Mucosa of descending colon (tissue), 3 donors: Measurements from ENCODE around the gene NRG2. TPM values are rescaled to one million over a fixed set of nuclear protein-coding genes. Genes with fewer than 3 reads are reported as not detected.
A peak's percentile ranks its signal among the peaks of the same experiment; 100 is the strongest.

ENCODE experiments used
- ATAC-seq: fragments of 200-7000 bp; cut with Tn5 transposase; one replicate; pipeline ENCODE4 v1.9.1; 2020; ENCODE audit warnings: mild to moderate bottlenecking, moderate library complexity
- DNase-seq, 3 donors: peaks; one replicate each; pipeline ENCODE4 v3.0.0-alpha.2; 2020
- H3K36me3 ChIP-seq: fragments of 200-600 bp; one replicate; pipeline ENCODE4 v1.8.0; 2021; ENCODE audit warnings: low read depth, mild to moderate bottlenecking
- H3K4me1 ChIP-seq: fragments of 200-600 bp; one replicate; pipeline ENCODE4 v1.8.0; 2021; ENCODE audit warnings: low read depth, mild to moderate bottlenecking
- H3K4me3 ChIP-seq: fragments of 200-600 bp; one replicate; pipeline ENCODE4 v1.8.0; 2021; ENCODE audit warnings: mild to moderate bottlenecking
- H3K9me3 ChIP-seq: fragments of 200-600 bp; one replicate; pipeline ENCODE4 v1.8.0; 2021; ENCODE audit warnings: mild to moderate bottlenecking
- intact Hi-C, 2 donors: fragments of 100-400 bp; cut with DNase I in 1 of 2; cut with micrococcal nuclease in 1 of 2; formaldehyde crosslinking; loops; one replicate each; pipeline versions ENCODE4 v1.11.0 to v1.11.1; 2022; cut with DNase I, micrococcal nuclease
- total RNA-seq, 3 donors: library from RNA; stranded (reverse); fragmentation: NEBNext Ultra II Directional in 2 of 3; extraction: Animal tissue kit (Norgen Biotek cat#: 25700) in 2 of 3; gene quantifications; one replicate each; pipeline versions ENCODE4 v1.2.1 to v1.2.4, GENCODE V29; 2021 to 2023
- TF ChIP-seq, protein P1 (sequence below): fragments of 200-600 bp; IDR thresholded peaks from one replicate; pipeline ENCODE4 v1.8.0; 2022; ENCODE audit warnings: antibody characterized with exemption, mild to moderate bottlenecking
- donor health status: DM: no; HTN: no; CAD: no; lungs with moderate emphysema.
- donor health status: DM: no; HTN: no; CAD: no.
- donor health status: DM: no; HTN: yes; CAD: no.

Gene NRG2
- total RNA-seq, 3 donors from 2014 or later: 0.52 to 7.3 (median 0.89) TPM

DNA sequence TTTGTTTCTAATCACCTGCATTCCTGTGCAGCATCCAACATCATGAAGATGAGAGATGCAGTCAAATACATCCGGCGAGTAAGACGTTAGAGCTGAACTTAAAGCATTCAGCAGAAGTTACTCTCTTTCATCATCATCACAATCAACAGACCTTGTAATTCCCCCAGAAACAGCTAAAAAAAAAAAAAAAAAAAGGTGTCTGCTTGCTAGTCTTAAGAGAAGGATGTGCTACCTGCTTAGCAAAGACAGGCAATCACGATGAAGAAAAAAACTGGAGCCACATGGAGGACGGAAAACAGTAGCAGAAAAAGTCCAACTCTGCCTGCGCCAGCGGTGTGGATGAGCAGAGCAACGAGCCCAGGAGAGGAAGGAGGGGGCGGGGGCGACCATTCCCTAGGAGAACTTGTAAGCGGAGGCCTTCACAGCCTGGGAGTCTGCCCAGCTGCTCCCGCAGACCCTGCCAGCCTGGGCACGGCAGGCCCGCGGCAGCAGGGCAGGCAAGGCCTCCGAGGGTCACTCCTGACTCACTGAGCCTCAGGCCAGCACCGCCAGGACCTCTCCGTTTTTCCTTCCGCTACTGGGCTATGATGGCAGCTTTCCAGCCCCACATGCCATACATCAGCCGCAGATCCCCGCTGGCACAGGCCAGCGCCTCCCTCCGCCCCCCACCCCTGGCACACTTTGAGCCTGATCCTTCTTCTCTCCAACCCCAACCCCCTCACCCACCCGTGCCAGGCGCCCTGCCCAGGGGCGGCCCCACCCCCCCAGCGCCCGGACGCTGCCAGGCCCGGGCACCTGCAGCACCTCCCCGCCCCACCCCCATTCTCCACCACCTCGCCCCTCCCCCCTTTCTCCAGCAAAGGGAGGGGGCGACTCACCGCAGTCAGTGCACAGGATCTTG lies 1.4 kb downstream of the NRG2 start:
- TF ChIP-seq, protein P1, sequence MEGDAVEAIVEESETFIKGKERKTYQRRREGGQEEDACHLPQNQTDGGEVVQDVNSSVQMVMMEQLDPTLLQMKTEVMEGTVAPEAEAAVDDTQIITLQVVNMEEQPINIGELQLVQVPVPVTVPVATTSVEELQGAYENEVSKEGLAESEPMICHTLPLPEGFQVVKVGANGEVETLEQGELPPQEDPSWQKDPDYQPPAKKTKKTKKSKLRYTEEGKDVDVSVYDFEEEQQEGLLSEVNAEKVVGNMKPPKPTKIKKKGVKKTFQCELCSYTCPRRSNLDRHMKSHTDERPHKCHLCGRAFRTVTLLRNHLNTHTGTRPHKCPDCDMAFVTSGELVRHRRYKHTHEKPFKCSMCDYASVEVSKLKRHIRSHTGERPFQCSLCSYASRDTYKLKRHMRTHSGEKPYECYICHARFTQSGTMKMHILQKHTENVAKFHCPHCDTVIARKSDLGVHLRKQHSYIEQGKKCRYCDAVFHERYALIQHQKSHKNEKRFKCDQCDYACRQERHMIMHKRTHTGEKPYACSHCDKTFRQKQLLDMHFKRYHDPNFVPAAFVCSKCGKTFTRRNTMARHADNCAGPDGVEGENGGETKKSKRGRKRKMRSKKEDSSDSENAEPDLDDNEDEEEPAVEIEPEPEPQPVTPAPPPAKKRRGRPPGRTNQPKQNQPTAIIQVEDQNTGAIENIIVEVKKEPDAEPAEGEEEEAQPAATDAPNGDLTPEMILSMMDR: no peak
- Histone ChIP-seq H3K36me3 (no peaks in the 10 kb centered on the region), H3K4me1 (peaks cover 12% of the 10 kb centered on the region), H3K4me3 (no peak overlapping the region), H3K9me3 (no peaks in the 10 kb centered on the region)
- intact Hi-C loops: no loop called here
- ATAC-seq (peak; percentile 28), DNase-seq (peak; percentile 22 to 46 (median 40))

DNA sequence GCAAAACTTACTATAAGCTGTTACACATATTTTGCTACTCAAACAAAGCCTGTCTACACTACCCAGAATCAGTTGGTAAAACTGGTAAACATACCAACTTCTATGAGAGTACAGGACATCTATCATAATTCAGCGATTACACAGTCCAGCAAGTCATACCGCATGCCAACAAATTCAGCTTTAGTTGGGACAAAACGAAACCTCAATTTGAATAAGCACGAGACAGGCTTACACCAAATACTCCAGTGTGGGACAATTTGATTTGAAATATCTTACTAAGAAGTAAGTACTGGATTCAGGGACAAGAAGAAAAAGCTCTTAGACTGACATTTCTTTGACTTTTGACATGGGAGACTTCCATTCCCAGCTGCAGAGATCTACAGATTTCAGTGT lies 2.0 kb downstream of the NRG2 start:
- Histone ChIP-seq H3K4me3 (no peak overlapping the region), H3K36me3 (no peaks in the 10 kb centered on the region), H3K4me1 (peaks cover 12% of the 10 kb centered on the region), H3K9me3 (no peaks in the 10 kb centered on the region)
- ATAC-seq: no peak
- no peak for DNase-seq
- intact Hi-C loops: no loop called here
- TF ChIP-seq, protein P1: no peak

DNA sequence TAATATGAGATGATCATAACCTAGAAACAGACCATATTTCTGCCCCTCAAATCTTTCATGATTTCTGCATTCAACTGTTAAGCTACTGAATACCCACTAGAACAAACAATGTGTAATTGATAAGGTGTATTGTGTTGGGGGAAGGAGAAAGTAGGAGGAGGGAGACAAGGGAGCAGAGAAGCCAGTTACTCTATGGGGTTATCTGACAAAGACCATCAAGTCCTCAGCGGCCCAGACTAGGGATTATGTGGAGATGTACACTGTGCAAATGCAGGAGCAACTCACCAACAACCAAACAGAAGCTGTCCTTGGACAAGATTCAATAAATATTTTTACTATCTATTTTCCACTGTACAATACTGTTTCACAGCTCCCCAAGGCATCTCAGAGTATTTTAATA lies 2.7 kb downstream of the NRG2 start:
- no peaks in the 10 kb centered on the region for H3K9me3 ChIP-seq
- ATAC-seq: no peak
- TF ChIP-seq, protein P1: no peak
- H3K36me3 ChIP-seq: no peaks in the 10 kb centered on the region
- no peak overlapping the region for H3K4me3 ChIP-seq
- peaks cover 12% of the 10 kb centered on the region for H3K4me1 ChIP-seq
- intact Hi-C loops: no loop called here
- no peak for DNase-seq

DNA sequence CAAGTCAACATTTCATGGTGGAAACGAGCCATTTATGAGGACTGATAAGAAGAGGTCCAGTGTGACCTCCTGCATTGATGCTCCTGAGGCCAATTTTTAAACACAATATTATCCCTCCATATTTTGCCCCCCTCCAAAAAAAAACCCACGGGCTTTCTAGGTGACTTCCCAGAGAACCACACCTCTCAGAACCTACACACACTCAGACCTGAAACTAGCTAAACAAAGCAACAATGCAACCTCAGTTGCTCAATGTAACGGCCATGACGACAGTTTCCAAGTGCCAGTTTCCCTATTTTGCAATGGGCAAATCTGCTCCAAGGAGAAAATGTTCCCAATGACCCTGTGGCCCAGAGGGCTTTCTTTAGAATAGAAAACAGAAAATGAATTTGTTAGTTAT lies 3.5 kb downstream of the NRG2 start:
- intact Hi-C loops: no loop called here
- H3K36me3 ChIP-seq: no peaks in the 10 kb centered on the region
- DNase-seq (no peak), ATAC-seq (no peak)
- no peaks in the 10 kb centered on the region for H3K9me3 ChIP-seq
- peaks cover 12% of the 10 kb centered on the region for H3K4me1 ChIP-seq
- TF ChIP-seq, protein P1: no peak
- no peak overlapping the region for H3K4me3 ChIP-seq

GRCh38 chr5:140038373-140038957 lies 4.6 kb downstream of the NRG2 start:
- Histone ChIP-seq H3K4me1 (peaks cover 12% of the 10 kb centered on the region), H3K4me3 (no peak overlapping the region), H3K36me3 (no peaks in the 10 kb centered on the region), H3K9me3 (no peaks in the 10 kb centered on the region)
- TF ChIP-seq, protein P1: no peak
- intact Hi-C loops: no loop called here
- no peak for ATAC-seq
- peak in 1 of 3 donors; percentile 3 for DNase-seq
